HCT116 (cell line): Measurements from ENCODE around the gene TMEM156.

Experiments
- EZH2 ChIP-seq: fragments of 200-600 bp; sonication (generic); IDR thresholded peaks from 2 replicates; pipeline ENCODE4 v1.6.1; 2017; ENCODE audit warnings: antibody characterized with exemption, mixed run types
- POLR2A ChIP-seq: IDR thresholded peaks from 2 replicates; pipeline ENCODE4 v1.7.0; 2011; ENCODE audit warnings: borderline replicate concordance; ENCODE audit not compliant: insufficient read depth, insufficient read length; ENCODE audit errors: extremely low read depth
- POLR2AphosphoS5 ChIP-seq: IDR thresholded peaks from 2 replicates; pipeline ENCODE4 v1.6.1; 2011; ENCODE audit warnings: mild to moderate bottlenecking, low read depth, low read length, moderate library complexity
- SRF ChIP-seq: IDR thresholded peaks from 2 replicates; pipeline ENCODE4 v1.6.1; 2012; ENCODE audit warnings: low read depth
- TCF7L2 ChIP-seq: IDR thresholded peaks from 2 replicates; pipeline ENCODE4 v1.7.0; 2011; ENCODE audit warnings: borderline replicate concordance, inconsistent platforms; ENCODE audit not compliant: insufficient read depth, insufficient read length; ENCODE audit errors: extremely low read depth
- YY1 ChIP-seq: IDR thresholded peaks from 2 replicates; pipeline ENCODE4 v1.6.1; 2011; ENCODE audit warnings: low read length, low read depth, moderate library complexity, mild to moderate bottlenecking; ENCODE audit not compliant: insufficient replicate concordance; ENCODE audit errors: extremely low read depth
- ZNF274 ChIP-seq: fragments of 200-500 bp; sonication (Bioruptor generic); IDR thresholded peaks from 2 replicates; pipeline ENCODE4 v1.6.1; 2014; ENCODE audit warnings: mild to moderate bottlenecking, low read depth, low read length, inconsistent platforms
- TF ChIP-seq, protein P1 (sequence below), 3 experiments: fragments of 200-600 bp in 1 of 3; sonication (generic) in 1 of 3; IDR thresholded peaks in 2 of 3; conservative IDR thresholded peaks in 1 of 3; 2 replicates each; pipeline ENCODE4 v1.5.1; 2012 to 2017; ENCODE audit warnings: low read depth in 2 of 3, low read length in 2 of 3, antibody characterized with exemption in 1 of 3, borderline replicate concordance in 1 of 3, control low read depth in 1 of 3, mild to moderate bottlenecking in 1 of 3, mixed read lengths in 1 of 3, mixed run types in 1 of 3, moderate library complexity in 1 of 3; ENCODE audit not compliant: insufficient read depth in 1 of 3
- TF ChIP-seq, protein P2 (sequence below): IDR thresholded peaks from 2 replicates; pipeline ENCODE4 v1.6.1; 2012
- TF ChIP-seq, protein P3 (sequence below): IDR thresholded peaks from 2 replicates; pipeline ENCODE4 v1.6.1; 2011; ENCODE audit warnings: mild to moderate bottlenecking, low read length, moderate library complexity; ENCODE audit not compliant: insufficient replicate concordance; ENCODE audit errors: extremely low read depth
- TF ChIP-seq, protein P4 (sequence below): IDR thresholded peaks from 2 replicates; pipeline ENCODE4 v1.6.1; 2012; ENCODE audit warnings: low read depth

DNA sequence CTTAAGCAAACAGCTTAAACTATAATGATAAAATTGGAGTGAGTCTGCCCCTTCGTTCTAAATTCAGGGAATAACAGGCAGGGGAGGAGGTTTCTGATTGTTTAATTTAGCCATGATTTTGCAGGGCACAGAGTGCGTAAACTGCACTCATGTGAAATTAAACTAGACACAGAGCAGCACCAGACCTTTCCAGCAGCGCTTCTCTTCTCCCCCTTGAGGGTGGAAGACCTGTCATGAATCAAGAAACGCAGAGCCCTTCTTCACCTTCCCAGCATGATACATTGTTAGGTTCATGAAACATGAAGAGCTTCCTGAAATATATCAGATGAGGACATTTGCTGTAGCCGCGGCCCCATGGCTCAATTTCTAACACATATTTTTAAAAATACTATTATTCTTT lies 101.5 kb downstream of the TMEM156 start:
- TF ChIP-seq, protein P1, sequence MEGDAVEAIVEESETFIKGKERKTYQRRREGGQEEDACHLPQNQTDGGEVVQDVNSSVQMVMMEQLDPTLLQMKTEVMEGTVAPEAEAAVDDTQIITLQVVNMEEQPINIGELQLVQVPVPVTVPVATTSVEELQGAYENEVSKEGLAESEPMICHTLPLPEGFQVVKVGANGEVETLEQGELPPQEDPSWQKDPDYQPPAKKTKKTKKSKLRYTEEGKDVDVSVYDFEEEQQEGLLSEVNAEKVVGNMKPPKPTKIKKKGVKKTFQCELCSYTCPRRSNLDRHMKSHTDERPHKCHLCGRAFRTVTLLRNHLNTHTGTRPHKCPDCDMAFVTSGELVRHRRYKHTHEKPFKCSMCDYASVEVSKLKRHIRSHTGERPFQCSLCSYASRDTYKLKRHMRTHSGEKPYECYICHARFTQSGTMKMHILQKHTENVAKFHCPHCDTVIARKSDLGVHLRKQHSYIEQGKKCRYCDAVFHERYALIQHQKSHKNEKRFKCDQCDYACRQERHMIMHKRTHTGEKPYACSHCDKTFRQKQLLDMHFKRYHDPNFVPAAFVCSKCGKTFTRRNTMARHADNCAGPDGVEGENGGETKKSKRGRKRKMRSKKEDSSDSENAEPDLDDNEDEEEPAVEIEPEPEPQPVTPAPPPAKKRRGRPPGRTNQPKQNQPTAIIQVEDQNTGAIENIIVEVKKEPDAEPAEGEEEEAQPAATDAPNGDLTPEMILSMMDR (IDR thresholded peaks at IDR 0.05 in 2 of 3, conservative IDR thresholded peaks at IDR 0.05 in 1 of 3; ENCODE audit: borderline replicate concordance in 1 of 3, insufficient read depth in 1 of 3, low read depth in 2 of 3, low read length in 2 of 3), result no peak
- TF ChIP-seq YY1, result no peak
- TF ChIP-seq TCF7L2, result no peak
- TF ChIP-seq, protein P2, sequence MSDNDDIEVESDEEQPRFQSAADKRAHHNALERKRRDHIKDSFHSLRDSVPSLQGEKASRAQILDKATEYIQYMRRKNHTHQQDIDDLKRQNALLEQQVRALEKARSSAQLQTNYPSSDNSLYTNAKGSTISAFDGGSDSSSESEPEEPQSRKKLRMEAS, result no peak
- no peak for TF ChIP-seq POLR2AphosphoS5
- TF ChIP-seq, protein P3, sequence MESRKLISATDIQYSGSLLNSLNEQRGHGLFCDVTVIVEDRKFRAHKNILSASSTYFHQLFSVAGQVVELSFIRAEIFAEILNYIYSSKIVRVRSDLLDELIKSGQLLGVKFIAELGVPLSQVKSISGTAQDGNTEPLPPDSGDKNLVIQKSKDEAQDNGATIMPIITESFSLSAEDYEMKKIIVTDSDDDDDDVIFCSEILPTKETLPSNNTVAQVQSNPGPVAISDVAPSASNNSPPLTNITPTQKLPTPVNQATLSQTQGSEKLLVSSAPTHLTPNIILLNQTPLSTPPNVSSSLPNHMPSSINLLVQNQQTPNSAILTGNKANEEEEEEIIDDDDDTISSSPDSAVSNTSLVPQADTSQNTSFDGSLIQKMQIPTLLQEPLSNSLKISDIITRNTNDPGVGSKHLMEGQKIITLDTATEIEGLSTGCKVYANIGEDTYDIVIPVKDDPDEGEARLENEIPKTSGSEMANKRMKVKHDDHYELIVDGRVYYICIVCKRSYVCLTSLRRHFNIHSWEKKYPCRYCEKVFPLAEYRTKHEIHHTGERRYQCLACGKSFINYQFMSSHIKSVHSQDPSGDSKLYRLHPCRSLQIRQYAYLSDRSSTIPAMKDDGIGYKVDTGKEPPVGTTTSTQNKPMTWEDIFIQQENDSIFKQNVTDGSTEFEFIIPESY, result no peak
- TF ChIP-seq SRF, result no peak
- TF ChIP-seq, protein P4, sequence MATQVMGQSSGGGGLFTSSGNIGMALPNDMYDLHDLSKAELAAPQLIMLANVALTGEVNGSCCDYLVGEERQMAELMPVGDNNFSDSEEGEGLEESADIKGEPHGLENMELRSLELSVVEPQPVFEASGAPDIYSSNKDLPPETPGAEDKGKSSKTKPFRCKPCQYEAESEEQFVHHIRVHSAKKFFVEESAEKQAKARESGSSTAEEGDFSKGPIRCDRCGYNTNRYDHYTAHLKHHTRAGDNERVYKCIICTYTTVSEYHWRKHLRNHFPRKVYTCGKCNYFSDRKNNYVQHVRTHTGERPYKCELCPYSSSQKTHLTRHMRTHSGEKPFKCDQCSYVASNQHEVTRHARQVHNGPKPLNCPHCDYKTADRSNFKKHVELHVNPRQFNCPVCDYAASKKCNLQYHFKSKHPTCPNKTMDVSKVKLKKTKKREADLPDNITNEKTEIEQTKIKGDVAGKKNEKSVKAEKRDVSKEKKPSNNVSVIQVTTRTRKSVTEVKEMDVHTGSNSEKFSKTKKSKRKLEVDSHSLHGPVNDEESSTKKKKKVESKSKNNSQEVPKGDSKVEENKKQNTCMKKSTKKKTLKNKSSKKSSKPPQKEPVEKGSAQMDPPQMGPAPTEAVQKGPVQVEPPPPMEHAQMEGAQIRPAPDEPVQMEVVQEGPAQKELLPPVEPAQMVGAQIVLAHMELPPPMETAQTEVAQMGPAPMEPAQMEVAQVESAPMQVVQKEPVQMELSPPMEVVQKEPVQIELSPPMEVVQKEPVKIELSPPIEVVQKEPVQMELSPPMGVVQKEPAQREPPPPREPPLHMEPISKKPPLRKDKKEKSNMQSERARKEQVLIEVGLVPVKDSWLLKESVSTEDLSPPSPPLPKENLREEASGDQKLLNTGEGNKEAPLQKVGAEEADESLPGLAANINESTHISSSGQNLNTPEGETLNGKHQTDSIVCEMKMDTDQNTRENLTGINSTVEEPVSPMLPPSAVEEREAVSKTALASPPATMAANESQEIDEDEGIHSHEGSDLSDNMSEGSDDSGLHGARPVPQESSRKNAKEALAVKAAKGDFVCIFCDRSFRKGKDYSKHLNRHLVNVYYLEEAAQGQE, result no peak
- no peak for TF ChIP-seq POLR2A
- no peak for TF ChIP-seq ZNF274
- TF ChIP-seq EZH2, result no peak
